ENCODE data around the gene ADARB1. TPM values are rescaled to one million over a fixed set of nuclear protein-coding genes. Genes with fewer than 3 reads are reported as not detected.

ADARB1 gene
- polyA plus RNA-seq, 1 of the 3 experiments (the other 2 are of a cell fraction): 7.8 TPM

GRCh38 chr21:45267390-45267760, 193.0 kb downstream of the ADARB1 start:
- H3K27ac ChIP-seq (ENCODE audit: low read depth in 2 of 2, low read length in 1 of 2): no peak overlapping the region
- ChIA-PET POLR2A (no interaction called here), CTCF (no interaction called here)
- 0 out of 2 replicates have a peak, but pooled peaks cover 21% of the 10 kb centered on the region for H4K20me1 ChIP-seq (ENCODE audit: insufficient read depth)
- no peak overlapping the region for H3K4me2 ChIP-seq
- H3K27me3 ChIP-seq (ENCODE audit: insufficient read depth): no peaks in the 10 kb centered on the region
- peaks cover 28 to 75% of the 10 kb centered on the region in 2 experiments for H3K36me3 ChIP-seq (replicated peaks in 1 of 2; ENCODE audit: control insufficient read depth in 1 of 2, insufficient read depth in 2 of 2, low read length in 1 of 2)
- H3K9me3 ChIP-seq: peaks cover 10% of the 10 kb centered on the region; the same call in 1 of the 2 replicates
- peaks cover 28% of the 10 kb centered on the region for H3K79me2 ChIP-seq (ENCODE audit: insufficient read depth)
- no peak overlapping the region for H3K9ac ChIP-seq
- H3K9me2 ChIP-seq: no peaks in the 10 kb centered on the region
- no peak for TF ChIP-seq EP300 (IDR thresholded peaks at IDR 0.05; ENCODE audit: borderline replicate concordance in 1 of 2, low read depth in 1 of 2, low read length in 1 of 2)
- no peak for TF ChIP-seq REST (IDR thresholded peaks at IDR 0.05; ENCODE audit: low read depth, low read length)
- TF ChIP-seq RFX5 (IDR thresholded peaks at IDR 0.05; ENCODE audit: low read length): no peak
- TF ChIP-seq FOXM1 (IDR thresholded peaks at IDR 0.05; ENCODE audit: low read depth): no peak
- no peak for TF ChIP-seq ELF1 (IDR thresholded peaks at IDR 0.05)
- TF ChIP-seq MXI1 (IDR thresholded peaks at IDR 0.05; ENCODE audit: low read depth, low read length): no peak
- no peak for TF ChIP-seq USF1 (IDR thresholded peaks at IDR 0.05; ENCODE audit: borderline replicate concordance, low read depth)
- TF ChIP-seq RAD21 (IDR thresholded peaks at IDR 0.05; ENCODE audit: low read length): no peak
- TF ChIP-seq SMC3 (IDR thresholded peaks at IDR 0.05; ENCODE audit: low read depth, low read length): no peak
- TF ChIP-seq IRF3 (IDR thresholded peaks at IDR 0.05; ENCODE audit: low read depth, low read length): no peak
- TF ChIP-seq JUND (IDR thresholded peaks at IDR 0.05): no peak
- TF ChIP-seq RCOR1 (IDR thresholded peaks at IDR 0.05; ENCODE audit: low read length): no peak
- TF ChIP-seq GATA2 (CRISPR knock-in tag; IDR thresholded peaks at IDR 0.05): no peak
- no peak for TF ChIP-seq USF2 (IDR thresholded peaks at IDR 0.05; ENCODE audit: borderline replicate concordance, low read depth, low read length)
- H3F3A ChIP-seq (replicated peaks; ENCODE audit: insufficient read depth): peaks cover 3% of the 10 kb centered on the region
- H3K4me1 ChIP-seq (ENCODE audit: control insufficient read depth in 1 of 2, insufficient read depth in 2 of 2, low read depth in 1 of 2, low read length in 1 of 2): no peaks in the 10 kb centered on the region
- WGBS (ENCODE audit: low lambda C conversion rate): 95% methylated on average over 15 of the region's 16 CpGs
- H2AFZ ChIP-seq (ENCODE audit: low read depth): no peak overlapping the region
- DNase-seq: no peak
- no peak overlapping the region for H3K4me3 ChIP-seq (ENCODE audit: low read depth in 2 of 2, low read length in 1 of 2)
